Uterus (tissue), 4 donors: ENCODE results near the gene UBE4A. TPM values are rescaled to one million over a fixed set of nuclear protein-coding genes. Genes with fewer than 3 reads are reported as not detected.

Source experiments
- DNase-seq, 2 donors: peaks; one replicate each; pipeline ENCODE4 v3.0.0-alpha.2; 2019 to 2020
- H3K27ac ChIP-seq, 2 donors: fragments of 200-600 bp; sonication (generic); 1 replicate in 1 of 2; 2 replicates in 1 of 2; pipeline ENCODE4 v1.5.1; 2016 to 2018
- H3K27me3 ChIP-seq, 2 donors: fragments of 200-600 bp; sonication (generic); one replicate each; pipeline ENCODE4 v1.5.1; 2018 to 2019; ENCODE audit warnings: control low read depth in 1 of 2
- H3K36me3 ChIP-seq, 2 donors: fragments of 200-600 bp; sonication (generic); one replicate each; pipeline ENCODE4 v1.5.1; 2019; ENCODE audit warnings: control low read depth in 1 of 2
- H3K4me1 ChIP-seq, 2 donors: fragments of 200-600 bp; sonication (generic); one replicate each; pipeline ENCODE4 v1.5.1; 2018 to 2019; ENCODE audit warnings: control low read depth in 1 of 2
- H3K4me3 ChIP-seq, 2 donors: fragments of 200-600 bp; sonication (generic); 1 replicate in 1 of 2; 2 replicates in 1 of 2; pipeline ENCODE4 v1.5.1; 2018 to 2019; ENCODE audit warnings: mild to moderate bottlenecking in 1 of 2
- H3K9me3 ChIP-seq, 2 donors: fragments of 200-600 bp; sonication (generic); one replicate each; pipeline ENCODE4 v1.5.1; 2019; ENCODE audit warnings: control low read depth in 1 of 2
- POLR2A ChIP-seq, 2 donors: fragments of 450-650 bp; IDR thresholded peaks; one replicate each; pipeline ENCODE4 v1.6.1; 2016; ENCODE audit warnings: antibody characterized with exemption in 2 of 2, mild to moderate bottlenecking in 1 of 2, moderate library complexity in 1 of 2
- intact Hi-C: fragments of 100-400 bp; cut with DNase I; formaldehyde crosslinking; loops from one replicate; pipeline ENCODE4 v1.15.1; 2023; ENCODE audit warnings: low total_unique reads
- total RNA-seq, 4 donors: library from RNA; depleted of rRNA in 3 of 4; stranded (reverse); fragments of >200 nt in 3 of 4; gene quantifications; one replicate each; pipeline versions ENCODE4 v1.1.0 to v1.2.4, GENCODE V29; 2014 to 2023
- TF ChIP-seq, protein P1 (sequence below), 4 experiments: fragments of 200-600 bp in 2 of 4; fragments of 450-650 bp in 2 of 4; sonication (generic) in 2 of 4; IDR thresholded peaks; one replicate each; pipeline ENCODE4 v1.5.1; 2016 to 2019; ENCODE audit warnings: antibody characterized with exemption in 4 of 4, mild to moderate bottlenecking in 2 of 4, moderate library complexity in 1 of 4
- donor health status: DM: yes; HTN: yes; CAD: no.

UBE4A gene
- total RNA-seq, 4 donors from 2014 or later, result 31.0 to 41.2 (median 33.3) TPM

DNA sequence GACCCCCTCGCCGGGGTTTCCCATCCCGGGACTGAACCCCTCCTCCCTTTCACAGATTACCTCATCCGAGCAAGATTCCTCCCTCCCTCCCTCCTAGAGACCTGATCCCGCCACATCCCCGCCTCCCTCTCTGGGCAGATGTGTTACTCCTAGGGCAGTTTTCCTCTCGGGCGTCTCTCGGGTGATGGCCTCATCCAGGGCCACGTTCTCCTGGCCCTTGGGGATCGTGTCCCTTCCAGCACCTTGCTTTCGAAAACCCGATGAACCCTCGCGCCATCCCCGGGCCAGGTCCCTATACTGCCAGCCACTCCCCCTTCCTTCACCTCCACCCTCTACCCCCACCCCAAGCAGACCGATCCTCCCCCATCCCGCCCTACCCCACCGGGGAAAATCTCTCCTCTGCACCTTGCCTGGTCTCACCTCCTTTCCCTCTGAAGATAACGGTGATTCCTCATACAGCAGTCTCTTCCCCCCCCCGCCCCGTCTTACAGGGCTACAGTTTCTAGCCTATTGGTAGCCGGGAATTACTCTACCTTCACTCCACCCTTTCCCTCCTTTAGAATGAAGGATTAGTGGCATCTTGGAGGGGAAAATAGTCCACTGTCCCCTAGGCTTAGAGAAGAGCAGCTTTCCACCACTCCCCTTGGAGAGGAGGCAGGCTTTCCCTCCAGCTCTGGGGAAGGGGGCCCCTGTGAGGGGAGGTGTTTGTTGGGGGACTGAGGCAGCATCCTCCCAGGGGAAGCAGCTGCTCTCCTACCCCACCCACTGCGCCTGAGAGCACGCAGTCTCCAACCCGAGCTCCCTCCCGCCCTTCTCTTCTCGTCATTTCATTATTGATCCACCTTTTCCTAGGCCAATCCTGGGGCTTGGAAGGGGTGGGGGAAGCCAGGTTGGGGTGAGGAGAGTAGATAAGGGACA is 78.1 kb downstream of the UBE4A start:
- TF ChIP-seq, protein P1, sequence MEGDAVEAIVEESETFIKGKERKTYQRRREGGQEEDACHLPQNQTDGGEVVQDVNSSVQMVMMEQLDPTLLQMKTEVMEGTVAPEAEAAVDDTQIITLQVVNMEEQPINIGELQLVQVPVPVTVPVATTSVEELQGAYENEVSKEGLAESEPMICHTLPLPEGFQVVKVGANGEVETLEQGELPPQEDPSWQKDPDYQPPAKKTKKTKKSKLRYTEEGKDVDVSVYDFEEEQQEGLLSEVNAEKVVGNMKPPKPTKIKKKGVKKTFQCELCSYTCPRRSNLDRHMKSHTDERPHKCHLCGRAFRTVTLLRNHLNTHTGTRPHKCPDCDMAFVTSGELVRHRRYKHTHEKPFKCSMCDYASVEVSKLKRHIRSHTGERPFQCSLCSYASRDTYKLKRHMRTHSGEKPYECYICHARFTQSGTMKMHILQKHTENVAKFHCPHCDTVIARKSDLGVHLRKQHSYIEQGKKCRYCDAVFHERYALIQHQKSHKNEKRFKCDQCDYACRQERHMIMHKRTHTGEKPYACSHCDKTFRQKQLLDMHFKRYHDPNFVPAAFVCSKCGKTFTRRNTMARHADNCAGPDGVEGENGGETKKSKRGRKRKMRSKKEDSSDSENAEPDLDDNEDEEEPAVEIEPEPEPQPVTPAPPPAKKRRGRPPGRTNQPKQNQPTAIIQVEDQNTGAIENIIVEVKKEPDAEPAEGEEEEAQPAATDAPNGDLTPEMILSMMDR (IDR thresholded peaks at IDR 0.05), result no peak
- TF ChIP-seq POLR2A (IDR thresholded peaks at IDR 0.05), result no peak
- DNase-seq, result peak; percentile 22 to 69
- intact Hi-C loops, result no loop called here

DNA sequence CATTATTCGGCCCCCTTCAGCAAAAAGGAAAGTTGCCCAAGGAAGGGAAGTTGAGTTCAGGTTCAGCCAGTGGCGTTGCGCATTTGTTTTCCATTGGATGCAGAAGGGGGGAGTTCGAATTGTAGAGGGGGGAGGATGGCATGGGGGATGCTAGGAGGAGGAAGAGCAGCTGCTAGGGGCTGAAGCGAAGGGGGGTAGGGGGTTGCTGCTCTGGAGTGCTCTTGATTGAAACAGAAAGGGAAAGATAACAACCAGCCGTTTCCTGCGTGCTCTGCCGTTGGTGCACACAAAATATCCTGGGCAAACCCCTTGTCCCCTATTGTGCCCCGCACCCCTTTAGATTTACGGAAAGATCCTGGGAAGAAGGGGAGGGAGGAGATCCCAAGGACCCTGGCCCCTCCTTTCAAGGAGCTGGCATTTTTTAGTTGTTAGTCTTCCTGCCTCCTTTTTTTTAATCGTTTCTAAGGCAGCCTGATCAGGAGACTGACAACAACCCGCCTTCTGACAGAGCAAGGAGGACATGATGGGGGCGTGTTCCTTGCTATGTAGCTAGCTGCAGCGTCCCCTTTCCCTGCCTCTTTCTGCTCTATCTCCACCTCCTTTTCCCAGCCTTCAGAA is 79.0 kb downstream of the UBE4A start:
- H3K36me3 ChIP-seq, result no peaks in the 10 kb centered on the region
- H3K9me3 ChIP-seq, result no peaks in the 10 kb centered on the region
- TF ChIP-seq POLR2A (IDR thresholded peaks at IDR 0.05), result no peak
- TF ChIP-seq, protein P1 (IDR thresholded peaks at IDR 0.05), result no peak
- DNase-seq, result peak; percentile 16 to 35
- H3K4me3 ChIP-seq, result peak overlapping the region; percentile 72 to 82
- no peaks in the 10 kb centered on the region for H3K27me3 ChIP-seq
- H3K4me1 ChIP-seq, result no peaks in the 10 kb centered on the region
- H3K27ac ChIP-seq, result peak overlapping the region; percentile 98 to 99
- intact Hi-C loops, result no loop called here

More for the DNA sequence above, 78.1 kb downstream of the UBE4A start:
- no peaks in the 10 kb centered on the region for H3K27me3 ChIP-seq
- H3K36me3 ChIP-seq, result no peaks in the 10 kb centered on the region
- H3K4me3 ChIP-seq, result peak overlapping the region; percentile 72 to 82
- H3K27ac ChIP-seq, result peak overlapping the region; percentile 98 to 99
- no peaks in the 10 kb centered on the region for H3K9me3 ChIP-seq
- H3K4me1 ChIP-seq, result no peaks in the 10 kb centered on the region

DNA sequence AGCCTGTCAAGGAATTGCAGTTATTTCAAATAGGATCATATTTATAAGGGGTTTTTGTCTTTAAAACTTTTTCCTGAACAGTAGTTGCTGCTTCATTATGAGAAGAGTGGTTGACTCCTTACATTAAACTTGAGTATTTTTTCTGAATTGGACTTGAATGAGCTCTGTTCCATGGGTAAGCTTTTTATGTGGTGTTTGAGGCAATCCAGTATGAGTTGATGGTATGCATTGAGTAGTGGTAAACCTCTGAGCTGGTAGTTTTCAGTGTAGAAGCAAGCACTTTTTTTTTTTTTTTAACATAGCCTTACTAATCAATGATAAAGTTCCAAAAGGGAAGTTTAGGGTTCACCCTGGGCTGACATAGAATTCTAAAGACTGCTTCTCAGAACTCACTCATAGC is 80.2 kb downstream of the UBE4A start:
- Histone ChIP-seq H3K9me3 (no peaks in the 10 kb centered on the region), H3K36me3 (no peaks in the 10 kb centered on the region), H3K4me3 (no peak overlapping the region), H3K27me3 (no peaks in the 10 kb centered on the region), H3K27ac (no peak overlapping the region), H3K4me1 (no peaks in the 10 kb centered on the region)
- intact Hi-C loops, result no loop called here
- DNase-seq, result no peak
- TF ChIP-seq, protein P1 (IDR thresholded peaks at IDR 0.05), result no peak
- TF ChIP-seq POLR2A (IDR thresholded peaks at IDR 0.05), result no peak

DNA sequence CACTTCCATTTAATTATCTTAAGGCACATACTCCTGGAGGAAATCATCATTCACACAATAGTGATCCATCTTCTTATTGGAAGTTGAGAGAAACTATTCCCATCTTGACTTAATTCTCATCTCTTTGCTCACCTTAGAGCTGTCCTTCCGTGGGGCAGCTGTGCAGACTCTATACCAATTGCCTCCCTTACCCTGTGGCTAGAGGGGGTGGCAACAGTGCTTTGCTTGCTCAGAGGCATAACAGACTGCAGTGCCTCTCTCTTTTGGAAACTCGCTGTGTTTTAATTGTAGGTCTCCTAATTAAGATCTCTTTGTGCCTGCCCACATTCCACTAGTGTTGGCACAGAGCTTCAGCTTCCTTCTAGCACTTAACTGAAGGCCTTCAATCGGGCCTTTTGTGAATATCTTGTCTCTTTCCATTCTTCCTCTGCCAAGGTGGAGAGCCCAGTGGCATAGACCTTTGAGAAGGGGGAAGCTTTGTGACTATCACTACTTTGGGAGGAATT is 82.4 kb downstream of the UBE4A start:
- Histone ChIP-seq H3K36me3 (no peaks in the 10 kb centered on the region), H3K4me1 (no peaks in the 10 kb centered on the region), H3K4me3 (no peak overlapping the region), H3K27ac (no peak overlapping the region), H3K9me3 (no peaks in the 10 kb centered on the region), H3K27me3 (no peaks in the 10 kb centered on the region)
- DNase-seq, result no peak
- intact Hi-C loops, result no loop called here
- TF ChIP-seq POLR2A (IDR thresholded peaks at IDR 0.05), result no peak
- TF ChIP-seq, protein P1 (IDR thresholded peaks at IDR 0.05), result no peak

DNA sequence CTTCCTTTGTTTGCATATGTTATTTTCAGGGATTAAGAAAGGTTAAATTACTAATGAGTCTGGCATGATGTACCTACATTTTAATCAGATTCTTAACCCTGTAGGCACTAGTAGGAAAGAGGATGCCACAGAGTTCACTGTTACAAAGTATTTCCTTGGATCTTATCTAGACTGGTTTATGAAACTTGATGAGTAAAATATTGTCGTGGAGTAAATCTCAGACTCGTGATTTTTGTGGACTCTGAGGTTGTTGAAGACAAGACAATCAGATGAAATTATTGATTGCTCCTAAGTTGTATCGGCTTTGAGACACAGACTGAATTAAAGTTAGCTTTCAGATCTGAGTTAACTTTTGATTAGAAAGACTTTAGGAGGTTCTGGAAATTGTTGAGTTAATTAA is 82.9 kb downstream of the UBE4A start:
- Histone ChIP-seq H3K9me3 (no peaks in the 10 kb centered on the region), H3K4me1 (no peaks in the 10 kb centered on the region), H3K27me3 (no peaks in the 10 kb centered on the region), H3K27ac (no peak overlapping the region), H3K36me3 (no peaks in the 10 kb centered on the region), H3K4me3 (no peak overlapping the region)
- no peak for DNase-seq
- intact Hi-C loops, result no loop called here
- TF ChIP-seq, protein P1 (IDR thresholded peaks at IDR 0.05), result no peak
- TF ChIP-seq POLR2A (IDR thresholded peaks at IDR 0.05), result no peak
